SK-N-SH treated with all-trans-retinoic acid at 6 μM for 48 hours (cell line): ENCODE data around the gene COX7A2L.
"Not testable (repeated sequence)": the region's sequence is repeated elsewhere in the genome, so short reads cannot be mapped to it uniquely, and the experiment has no call there.

ENCODE experiments used
- ATAC-seq: fragments of 200-7000 bp; cut with Tn5 transposase; 3 replicates; pipeline ENCODE4 v1.9.1; 2020; ENCODE audit warnings: mild to moderate bottlenecking, moderate library complexity
- ARNTL ChIP-seq: fragments of 450-650 bp; formaldehyde crosslinking; IDR thresholded peaks from 2 replicates; pipeline ENCODE4 v1.5.0; 2020; ENCODE audit warnings: low read depth, mild to moderate bottlenecking, moderate library complexity, borderline replicate concordance
- BACH2 ChIP-seq: fragments of 250-450 bp; sonication (Bioruptor Pico); IDR thresholded peaks from 2 replicates; pipeline ENCODE4 v1.9.0; 2021; ENCODE audit warnings: mild to moderate bottlenecking, borderline replicate concordance
- CREB5 ChIP-seq: fragments of 250-450 bp; sonication (Bioruptor Pico); IDR thresholded peaks from 2 replicates; pipeline ENCODE4 v1.5.1; 2020; ENCODE audit warnings: low read depth, mild to moderate bottlenecking, moderate library complexity
- CSDC2 ChIP-seq: fragments of 250-450 bp; sonication (Bioruptor Pico); IDR thresholded peaks from 2 replicates; pipeline ENCODE4 v1.5.0; 2020; ENCODE audit warnings: mild to moderate bottlenecking, moderate library complexity
- ESRRG ChIP-seq: fragments of 250-450 bp; sonication (Bioruptor Pico); IDR thresholded peaks from 2 replicates; pipeline ENCODE4 v1.6.1; 2021; ENCODE audit warnings: mild to moderate bottlenecking
- GLIS3 ChIP-seq: fragments of 250-450 bp; sonication (Bioruptor Pico); IDR thresholded peaks from 2 replicates; pipeline ENCODE4 v1.5.0; 2020; ENCODE audit warnings: mild to moderate bottlenecking, moderate library complexity
- OSR1 ChIP-seq: fragments of 250-450 bp; sonication (Bioruptor Pico); IDR thresholded peaks from 2 replicates; pipeline ENCODE4 v1.8.0; 2022; ENCODE audit warnings: moderate library complexity, mild to moderate bottlenecking, inconsistent platforms
- PPARA ChIP-seq: fragments of 250-450 bp; sonication (Bioruptor Pico); IDR thresholded peaks from 2 replicates; pipeline ENCODE4 v1.5.0; 2020; ENCODE audit warnings: mild to moderate bottlenecking, borderline replicate concordance
- RARB ChIP-seq: fragments of 250-450 bp; sonication (Bioruptor Pico); IDR thresholded peaks from 2 replicates; pipeline ENCODE4 v1.8.0; 2021; ENCODE audit warnings: mild to moderate bottlenecking, moderate library complexity
- SNAI2 ChIP-seq: fragments of 250-450 bp; sonication (Bioruptor Pico); IDR thresholded peaks from 2 replicates; pipeline ENCODE4 v1.5.0; 2020; ENCODE audit warnings: mild to moderate bottlenecking, moderate library complexity
- TCF4 ChIP-seq: fragments of 250-450 bp; sonication (Bioruptor Pico); IDR thresholded peaks from 2 replicates; pipeline ENCODE4 v1.8.0; 2021; ENCODE audit warnings: mild to moderate bottlenecking, moderate library complexity, borderline replicate concordance
- TOX ChIP-seq: fragments of 250-450 bp; sonication (Bioruptor Pico); IDR thresholded peaks from 2 replicates; pipeline ENCODE4 v1.8.0; 2021; ENCODE audit warnings: mild to moderate bottlenecking, moderate library complexity, borderline replicate concordance
- ZC3H10 ChIP-seq: fragments of 250-450 bp; sonication (Bioruptor Pico); IDR thresholded peaks from 2 replicates; pipeline ENCODE4 v1.5.1; 2021; ENCODE audit warnings: mild to moderate bottlenecking, moderate library complexity
- ZFP3 ChIP-seq: fragments of 250-450 bp; sonication (Bioruptor Pico); IDR thresholded peaks from 2 replicates; pipeline ENCODE4 v1.5.0; 2020; ENCODE audit warnings: mild to moderate bottlenecking, moderate library complexity
- ZNF565 ChIP-seq: fragments of 450-650 bp; formaldehyde crosslinking; conservative IDR thresholded peaks from 2 replicates; pipeline ENCODE4 v1.5.0; 2020; ENCODE audit warnings: low read depth, mild to moderate bottlenecking, moderate library complexity
- ZNF70 ChIP-seq: fragments of 450-650 bp; formaldehyde crosslinking; IDR thresholded peaks from 2 replicates; pipeline ENCODE4 v1.5.0; 2020; ENCODE audit warnings: mild to moderate bottlenecking, moderate library complexity
- ZNF8 ChIP-seq: fragments of 450-650 bp; formaldehyde crosslinking; IDR thresholded peaks from 2 replicates; pipeline ENCODE4 v1.5.0; 2020; ENCODE audit warnings: mild to moderate bottlenecking, moderate library complexity
- TF ChIP-seq, protein P1 (sequence below): fragments of 250-450 bp; sonication (Bioruptor Pico); IDR thresholded peaks from 2 replicates; pipeline ENCODE4 v1.8.0; 2020; ENCODE audit warnings: mild to moderate bottlenecking, moderate library complexity, borderline replicate concordance
- TF ChIP-seq, protein P2 (sequence below): fragments of 250-450 bp; sonication (Bioruptor Pico); IDR thresholded peaks from 2 replicates; pipeline ENCODE4 v1.8.0; 2021; ENCODE audit warnings: low read depth, mild to moderate bottlenecking, moderate library complexity, borderline replicate concordance
- TF ChIP-seq, protein P3 (sequence below): fragments of 250-450 bp; sonication (Bioruptor Pico); IDR thresholded peaks from 2 replicates; pipeline ENCODE4 v1.5.1; 2021; ENCODE audit warnings: mild to moderate bottlenecking, moderate library complexity
- TF ChIP-seq, protein P4 (sequence below): fragments of 250-450 bp; sonication (Bioruptor Pico); IDR thresholded peaks from 2 replicates; pipeline ENCODE4 v1.5.0; 2020; ENCODE audit warnings: mild to moderate bottlenecking, moderate library complexity

Gene COX7A2L

DNA sequence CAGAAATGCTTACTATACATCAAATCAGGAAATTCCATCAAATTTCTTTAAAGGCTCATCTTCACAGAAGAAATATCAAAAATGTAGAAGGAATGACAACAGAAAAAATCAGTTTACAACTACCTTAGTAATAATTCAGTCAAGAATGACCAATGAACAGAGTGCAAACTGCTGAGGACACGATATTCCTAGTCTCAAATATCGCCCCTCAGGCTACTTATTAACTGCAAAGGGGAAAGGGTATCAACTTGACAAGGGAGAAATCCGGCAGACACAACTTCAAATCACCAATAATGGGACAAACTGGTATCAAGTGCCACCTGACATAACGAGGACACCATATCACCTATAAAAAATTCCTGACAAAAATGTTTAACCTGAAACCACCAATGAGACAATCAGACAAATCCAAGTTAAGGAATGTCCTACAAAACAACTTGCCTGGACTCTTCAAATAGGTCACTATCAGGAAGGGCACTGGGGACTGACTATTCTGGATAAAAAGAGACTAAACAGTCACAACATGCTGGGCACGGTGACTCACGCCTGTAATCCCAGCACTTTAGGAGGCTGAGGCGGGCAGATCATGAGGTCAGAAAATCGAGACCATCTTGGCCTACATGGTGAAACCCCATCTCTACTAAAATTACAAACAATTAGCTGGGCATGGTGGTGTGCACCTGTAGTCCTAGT is 12.8 kb downstream of the COX7A2L start:
- TF ChIP-seq ARNTL (CRISPR knock-in tag) (no peak), ZFP3 (CRISPR knock-in tag) (no peak), PPARA (CRISPR knock-in tag) (no peak), GLIS3 (CRISPR knock-in tag) (no peak), BACH2 (no peak)
- TF ChIP-seq, protein P1, sequence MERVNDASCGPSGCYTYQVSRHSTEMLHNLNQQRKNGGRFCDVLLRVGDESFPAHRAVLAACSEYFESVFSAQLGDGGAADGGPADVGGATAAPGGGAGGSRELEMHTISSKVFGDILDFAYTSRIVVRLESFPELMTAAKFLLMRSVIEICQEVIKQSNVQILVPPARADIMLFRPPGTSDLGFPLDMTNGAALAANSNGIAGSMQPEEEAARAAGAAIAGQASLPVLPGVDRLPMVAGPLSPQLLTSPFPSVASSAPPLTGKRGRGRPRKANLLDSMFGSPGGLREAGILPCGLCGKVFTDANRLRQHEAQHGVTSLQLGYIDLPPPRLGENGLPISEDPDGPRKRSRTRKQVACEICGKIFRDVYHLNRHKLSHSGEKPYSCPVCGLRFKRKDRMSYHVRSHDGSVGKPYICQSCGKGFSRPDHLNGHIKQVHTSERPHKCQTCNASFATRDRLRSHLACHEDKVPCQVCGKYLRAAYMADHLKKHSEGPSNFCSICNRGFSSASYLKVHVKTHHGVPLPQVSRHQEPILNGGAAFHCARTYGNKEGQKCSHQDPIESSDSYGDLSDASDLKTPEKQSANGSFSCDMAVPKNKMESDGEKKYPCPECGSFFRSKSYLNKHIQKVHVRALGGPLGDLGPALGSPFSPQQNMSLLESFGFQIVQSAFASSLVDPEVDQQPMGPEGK, result no peak
- no peak for ATAC-seq

DNA sequence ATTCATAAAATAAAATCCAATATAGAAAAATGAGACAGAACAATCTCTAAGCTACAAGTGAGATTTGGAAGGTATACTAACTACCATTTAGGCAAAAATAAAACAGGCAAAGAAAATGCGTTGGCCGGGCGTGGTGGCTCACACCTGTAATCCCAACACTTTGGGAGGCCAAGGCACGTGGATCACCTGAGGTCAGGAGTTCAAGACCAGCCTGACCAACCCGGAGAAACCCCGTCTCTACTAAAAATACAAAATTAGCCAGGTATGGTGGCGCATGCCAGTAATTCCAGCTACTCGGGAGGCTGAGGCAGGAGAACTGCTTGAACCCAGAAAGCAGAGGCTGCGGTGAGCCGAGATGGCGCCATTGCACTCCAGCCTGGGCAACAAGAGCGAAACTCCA is 13.5 kb downstream of the COX7A2L start:
- ATAC-seq, result not testable (repeated sequence)

- ATAC-seq, result not testable (repeated sequence)
Observed at GRCh38 chr2:42346856-42347255, 14.2 kb downstream of the COX7A2L start.

DNA sequence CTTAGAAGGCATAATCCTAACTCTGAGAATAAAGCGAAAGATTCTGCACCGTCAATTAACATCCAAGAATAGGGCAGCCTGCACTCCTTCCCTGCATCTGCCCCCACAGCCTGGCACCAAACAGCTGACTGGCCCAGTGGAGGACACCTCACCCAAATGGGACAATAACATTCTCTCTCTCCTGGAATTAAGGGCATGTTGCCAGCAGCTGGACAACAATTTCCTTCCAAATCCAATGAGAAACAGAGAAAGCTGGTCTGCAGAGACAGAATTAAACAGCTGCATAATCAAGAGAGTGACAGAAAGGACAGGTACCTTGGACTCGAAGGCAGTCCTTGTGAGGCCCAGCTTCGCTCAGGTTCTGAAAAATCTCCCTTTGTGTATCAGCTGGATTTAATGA is 15.0 kb downstream of the COX7A2L start:
- TF ChIP-seq GLIS3 (CRISPR knock-in tag), result no peak
- TF ChIP-seq TOX (CRISPR knock-in tag), result no peak
- no peak for TF ChIP-seq ESRRG (CRISPR knock-in tag)
- TF ChIP-seq, protein P2, sequence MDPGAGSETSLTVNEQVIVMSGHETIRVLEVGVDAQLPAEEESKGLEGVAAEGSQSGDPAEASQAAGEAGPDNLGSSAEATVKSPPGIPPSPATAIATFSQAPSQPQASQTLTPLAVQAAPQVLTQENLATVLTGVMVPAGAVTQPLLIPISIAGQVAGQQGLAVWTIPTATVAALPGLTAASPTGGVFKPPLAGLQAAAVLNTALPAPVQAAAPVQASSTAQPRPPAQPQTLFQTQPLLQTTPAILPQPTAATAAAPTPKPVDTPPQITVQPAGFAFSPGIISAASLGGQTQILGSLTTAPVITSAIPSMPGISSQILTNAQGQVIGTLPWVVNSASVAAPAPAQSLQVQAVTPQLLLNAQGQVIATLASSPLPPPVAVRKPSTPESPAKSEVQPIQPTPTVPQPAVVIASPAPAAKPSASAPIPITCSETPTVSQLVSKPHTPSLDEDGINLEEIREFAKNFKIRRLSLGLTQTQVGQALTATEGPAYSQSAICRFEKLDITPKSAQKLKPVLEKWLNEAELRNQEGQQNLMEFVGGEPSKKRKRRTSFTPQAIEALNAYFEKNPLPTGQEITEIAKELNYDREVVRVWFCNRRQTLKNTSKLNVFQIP (CRISPR knock-in tag), result no peak
- TF ChIP-seq RARB (CRISPR knock-in tag), result no peak
- TF ChIP-seq ZNF8 (CRISPR knock-in tag), result no peak
- TF ChIP-seq PPARA (CRISPR knock-in tag), result no peak
- no peak for TF ChIP-seq ZNF565 (CRISPR knock-in tag)
- TF ChIP-seq, protein P3, sequence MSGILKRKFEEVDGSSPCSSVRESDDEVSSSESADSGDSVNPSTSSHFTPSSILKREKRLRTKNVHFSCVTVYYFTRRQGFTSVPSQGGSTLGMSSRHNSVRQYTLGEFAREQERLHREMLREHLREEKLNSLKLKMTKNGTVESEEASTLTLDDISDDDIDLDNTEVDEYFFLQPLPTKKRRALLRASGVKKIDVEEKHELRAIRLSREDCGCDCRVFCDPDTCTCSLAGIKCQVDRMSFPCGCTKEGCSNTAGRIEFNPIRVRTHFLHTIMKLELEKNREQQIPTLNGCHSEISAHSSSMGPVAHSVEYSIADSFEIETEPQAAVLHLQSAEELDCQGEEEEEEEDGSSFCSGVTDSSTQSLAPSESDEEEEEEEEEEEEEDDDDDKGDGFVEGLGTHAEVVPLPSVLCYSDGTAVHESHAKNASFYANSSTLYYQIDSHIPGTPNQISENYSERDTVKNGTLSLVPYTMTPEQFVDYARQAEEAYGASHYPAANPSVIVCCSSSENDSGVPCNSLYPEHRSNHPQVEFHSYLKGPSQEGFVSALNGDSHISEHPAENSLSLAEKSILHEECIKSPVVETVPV (CRISPR knock-in tag), result no peak
- ATAC-seq, result no peak

DNA sequence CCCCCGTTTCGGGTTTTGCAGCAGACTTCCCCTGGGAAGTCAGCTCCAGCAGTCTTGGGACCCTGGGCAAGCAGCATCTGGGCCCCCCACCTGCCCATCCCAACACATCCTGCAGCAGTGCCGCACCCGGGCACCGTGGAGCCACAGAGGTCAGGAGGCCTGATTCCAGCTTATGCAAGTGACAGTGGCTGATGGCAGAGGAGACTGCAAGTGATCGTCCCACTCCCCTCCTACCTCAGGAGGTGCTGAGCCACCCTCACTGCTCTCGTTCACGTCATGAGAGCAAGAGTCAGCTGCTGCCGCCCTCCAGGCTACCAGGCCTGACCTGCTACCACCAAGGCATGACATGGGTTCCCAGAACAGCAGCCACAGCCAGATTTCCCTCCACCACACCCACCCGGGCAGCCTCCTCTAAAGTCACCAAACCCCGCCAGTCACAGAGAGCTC is 18.2 kb downstream of the COX7A2L start:
- no peak; the same call in 2 of the 3 replicates for ATAC-seq

More for the DNA sequence above, 18.2 kb downstream of the COX7A2L start:
- TF ChIP-seq TCF4 (CRISPR knock-in tag) (no peak), ESRRG (CRISPR knock-in tag) (no peak), CSDC2 (CRISPR knock-in tag) (no peak), CREB5 (CRISPR knock-in tag) (no peak), ZNF8 (CRISPR knock-in tag) (no peak), ARNTL (CRISPR knock-in tag) (no peak), ZNF70 (CRISPR knock-in tag) (no peak), SNAI2 (CRISPR knock-in tag) (no peak), RARB (CRISPR knock-in tag) (no peak), OSR1 (CRISPR knock-in tag) (no peak), PPARA (CRISPR knock-in tag) (no peak), TOX (CRISPR knock-in tag) (no peak), ZNF565 (CRISPR knock-in tag) (no peak), ZFP3 (CRISPR knock-in tag) (no peak), ZC3H10 (CRISPR knock-in tag) (no peak)
- TF ChIP-seq, protein P3 (CRISPR knock-in tag), result no peak
- TF ChIP-seq, protein P2 (CRISPR knock-in tag), result no peak
- TF ChIP-seq, protein P4, sequence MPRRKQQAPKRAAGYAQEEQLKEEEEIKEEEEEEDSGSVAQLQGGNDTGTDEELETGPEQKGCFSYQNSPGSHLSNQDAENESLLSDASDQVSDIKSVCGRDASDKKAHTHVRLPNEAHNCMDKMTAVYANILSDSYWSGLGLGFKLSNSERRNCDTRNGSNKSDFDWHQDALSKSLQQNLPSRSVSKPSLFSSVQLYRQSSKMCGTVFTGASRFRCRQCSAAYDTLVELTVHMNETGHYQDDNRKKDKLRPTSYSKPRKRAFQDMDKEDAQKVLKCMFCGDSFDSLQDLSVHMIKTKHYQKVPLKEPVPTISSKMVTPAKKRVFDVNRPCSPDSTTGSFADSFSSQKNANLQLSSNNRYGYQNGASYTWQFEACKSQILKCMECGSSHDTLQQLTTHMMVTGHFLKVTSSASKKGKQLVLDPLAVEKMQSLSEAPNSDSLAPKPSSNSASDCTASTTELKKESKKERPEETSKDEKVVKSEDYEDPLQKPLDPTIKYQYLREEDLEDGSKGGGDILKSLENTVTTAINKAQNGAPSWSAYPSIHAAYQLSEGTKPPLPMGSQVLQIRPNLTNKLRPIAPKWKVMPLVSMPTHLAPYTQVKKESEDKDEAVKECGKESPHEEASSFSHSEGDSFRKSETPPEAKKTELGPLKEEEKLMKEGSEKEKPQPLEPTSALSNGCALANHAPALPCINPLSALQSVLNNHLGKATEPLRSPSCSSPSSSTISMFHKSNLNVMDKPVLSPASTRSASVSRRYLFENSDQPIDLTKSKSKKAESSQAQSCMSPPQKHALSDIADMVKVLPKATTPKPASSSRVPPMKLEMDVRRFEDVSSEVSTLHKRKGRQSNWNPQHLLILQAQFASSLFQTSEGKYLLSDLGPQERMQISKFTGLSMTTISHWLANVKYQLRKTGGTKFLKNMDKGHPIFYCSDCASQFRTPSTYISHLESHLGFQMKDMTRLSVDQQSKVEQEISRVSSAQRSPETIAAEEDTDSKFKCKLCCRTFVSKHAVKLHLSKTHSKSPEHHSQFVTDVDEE, result no peak
